Left forelimb (tissue), 1 donor: ENCODE measurements around the gene BPGM.

Experiments used
- DNase-seq: peaks from one replicate; pipeline ENCODE4 v3.0.0-alpha.2; 2018; ENCODE audit warnings: low spot score

The BPGM gene

DNA sequence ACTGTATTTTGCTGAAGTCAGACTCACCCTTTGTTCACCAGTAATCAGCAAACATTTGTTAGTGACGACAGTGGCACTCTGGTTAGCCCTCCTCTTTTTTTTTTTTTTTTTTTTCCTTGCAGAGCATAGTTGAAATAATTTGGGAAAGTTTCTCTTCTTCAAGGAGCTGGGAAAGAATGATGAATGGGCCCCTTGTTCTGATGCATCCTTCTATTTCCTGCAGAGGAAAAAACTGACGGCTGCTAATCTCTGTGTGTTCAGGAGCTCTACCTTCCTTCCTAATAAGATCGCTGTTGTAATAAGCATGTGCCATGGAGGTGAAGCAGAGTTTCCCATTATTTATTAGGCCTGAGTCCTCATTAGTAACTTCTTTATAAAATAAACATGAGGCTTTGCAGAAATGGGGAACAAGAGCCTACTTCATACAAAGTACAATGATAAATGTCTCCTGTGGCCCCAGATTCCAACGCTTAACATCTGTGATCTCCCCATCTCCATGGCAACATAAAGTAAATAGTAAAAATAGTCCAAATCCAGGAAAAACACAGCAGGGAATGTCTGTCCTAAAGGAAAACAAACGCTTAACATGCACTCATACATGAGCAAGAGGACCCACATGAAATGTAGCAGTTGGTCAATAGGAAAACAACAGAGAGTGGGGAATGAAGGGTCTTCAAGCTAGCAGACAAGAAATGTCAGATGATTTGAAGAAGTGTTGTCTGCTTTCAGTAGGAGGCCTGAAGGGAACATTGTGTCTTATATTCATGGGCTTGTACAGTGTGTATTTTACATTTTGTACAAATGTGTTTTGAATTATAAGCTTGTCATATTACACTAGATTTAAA, 73.7 kb downstream of the BPGM start:
- no peak for DNase-seq

DNA sequence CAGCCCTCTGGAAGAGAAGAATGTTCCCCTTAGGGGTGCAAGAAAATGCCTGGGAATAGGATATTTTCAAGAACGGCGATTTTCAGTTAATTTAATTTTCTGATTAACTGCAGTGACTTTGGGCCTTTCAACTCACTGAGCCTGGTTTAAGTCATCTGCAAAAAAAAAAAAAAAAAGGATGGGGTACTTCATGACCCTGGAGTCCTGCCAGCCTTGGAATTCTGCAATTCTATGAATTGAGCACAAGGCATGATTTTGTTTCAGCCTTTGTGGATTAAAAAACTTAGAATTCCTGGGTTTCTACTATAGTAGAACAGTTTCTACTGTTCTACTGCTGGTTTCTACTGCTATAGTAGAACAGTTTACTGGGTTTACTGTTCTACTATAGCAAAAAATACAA, 74.5 kb downstream of the BPGM start:
- no peak for DNase-seq

GRCh38 chr7:134722786-134723322, 76.2 kb downstream of the BPGM start:
- DNase-seq, result no peak

DNA sequence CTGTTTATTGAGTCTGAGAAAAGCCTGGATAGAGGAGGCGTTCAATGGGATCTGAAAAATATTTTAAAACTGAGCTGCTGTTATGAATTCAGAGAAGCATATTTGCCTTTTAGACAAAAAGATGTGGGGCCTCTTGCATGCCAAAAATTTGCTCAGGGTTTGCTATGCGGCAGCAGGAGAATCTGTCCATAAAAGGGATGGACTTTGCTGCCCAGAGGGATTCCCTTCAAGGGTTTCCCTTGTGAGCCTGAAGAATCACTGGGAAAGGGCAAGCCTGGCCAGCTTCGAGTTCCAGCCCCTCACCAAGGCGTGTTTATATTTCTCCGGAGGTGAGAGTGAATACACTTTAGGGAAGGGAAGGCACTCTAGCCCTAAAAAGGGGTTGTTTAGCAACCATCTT, 77.2 kb downstream of the BPGM start:
- no peak for DNase-seq

GRCh38 chr7:134724606-134725005, 78.0 kb downstream of the BPGM start:
- no peak for DNase-seq

DNA sequence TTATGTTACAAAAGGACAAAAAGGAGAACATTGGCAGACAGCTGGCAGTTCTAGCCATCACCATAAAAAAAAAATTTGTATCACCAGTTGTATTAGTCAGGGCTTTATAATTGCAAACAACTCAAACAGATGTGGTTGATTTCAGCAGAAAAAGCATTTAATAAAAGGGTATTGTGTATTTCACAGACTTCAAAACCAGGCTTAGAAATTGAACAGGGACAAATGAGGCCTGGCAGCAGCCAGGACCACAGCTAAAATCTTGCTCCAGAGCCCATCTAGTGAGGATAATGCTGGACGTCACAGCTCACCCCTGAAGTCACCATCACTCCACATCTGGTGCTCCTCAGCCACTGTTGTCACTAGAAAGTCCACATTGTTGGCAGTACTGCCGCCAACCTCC, 79.9 kb downstream of the BPGM start:
- DNase-seq, result no peak

- no peak for DNase-seq
Observed at GRCh38 chr7:134727711-134728110, 81.1 kb downstream of the BPGM start.
